ENCODE results near the gene ZDHHC8. TPM values are rescaled to one million over a fixed set of nuclear protein-coding genes. Genes with fewer than 3 reads are reported as not detected.

The ZDHHC8 gene
- total RNA-seq, 2 experiments from 2014 or later, result 57.9 to 66.3 TPM

- Mint-ChIP-seq H3K9me3 (ENCODE audit: low read depth) (no peaks in the 10 kb centered on the region), H3K36me3 (peaks cover 13% of the 10 kb centered on the region), H3K27me3 (no peaks in the 10 kb centered on the region), H3K4me3 (no peak overlapping the region), H3K4me1 (peaks cover 18% of the 10 kb centered on the region), H3K27ac (peak overlapping the region; percentile 41)
- CTCF ChIA-PET, result no interaction called here
- DNase-seq (no peak), ATAC-seq (no peak)
These were observed 26.0 kb upstream of the ZDHHC8 start for GRCh38 chr22:20105456-20106204.

DNA sequence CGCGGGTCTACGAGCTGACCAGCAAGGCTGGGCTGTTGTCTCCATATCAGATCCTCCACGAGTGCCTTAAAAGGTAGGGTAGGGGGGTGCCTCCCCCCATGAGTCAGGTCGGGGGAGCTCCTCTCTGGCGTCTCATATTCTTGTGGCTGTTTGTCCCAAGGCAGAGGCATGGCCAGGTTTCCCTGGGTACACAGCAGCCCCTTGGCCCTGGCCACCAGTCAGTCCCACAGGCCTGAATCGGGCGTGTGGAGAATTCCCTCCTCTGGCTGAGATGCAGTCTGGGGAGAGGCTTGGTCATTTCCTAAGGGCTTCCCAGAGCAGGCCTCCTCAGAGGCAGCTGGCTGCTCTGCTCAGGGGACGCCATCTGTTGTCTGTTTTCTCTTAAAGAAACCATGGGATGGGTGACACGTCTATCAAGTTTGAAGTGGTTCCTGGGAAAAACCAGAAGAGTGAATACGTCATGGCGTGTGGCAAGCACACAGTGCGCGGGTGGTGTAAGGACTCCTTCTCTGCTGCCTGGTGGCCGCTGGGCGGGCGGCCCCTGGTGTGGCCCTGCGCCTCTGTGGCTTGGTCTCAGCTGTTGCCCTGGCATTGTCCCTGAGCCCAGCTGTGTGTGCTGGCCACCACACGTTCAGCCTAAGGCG lies 25.3 kb upstream of the ZDHHC8 start:
- Mint-ChIP-seq H3K36me3 (peaks cover 16% of the 10 kb centered on the region), H3K4me1 (peaks cover 18% of the 10 kb centered on the region), H3K27ac (no peak overlapping the region), H3K27me3 (no peaks in the 10 kb centered on the region), H3K9me3 (ENCODE audit: low read depth) (no peaks in the 10 kb centered on the region), H3K4me3 (no peak overlapping the region)
- ATAC-seq (no peak), DNase-seq (no peak)
- CTCF ChIA-PET, result no interaction called here

GRCh38 chr22:20106849-20107237 lies 24.8 kb upstream of the ZDHHC8 start:
- H3K36me3 Mint-ChIP-seq, result peaks cover 15% of the 10 kb centered on the region
- CTCF ChIA-PET, result no interaction called here
- no peak overlapping the region for H3K4me3 Mint-ChIP-seq
- ATAC-seq (no peak), DNase-seq (no peak)
- no peaks in the 10 kb centered on the region for H3K27me3 Mint-ChIP-seq
- no peak overlapping the region for H3K27ac Mint-ChIP-seq
- H3K4me1 Mint-ChIP-seq, result peaks cover 19% of the 10 kb centered on the region
- H3K9me3 Mint-ChIP-seq (ENCODE audit: low read depth), result no peaks in the 10 kb centered on the region

GRCh38 chr22:20107471-20107901 lies 24.1 kb upstream of the ZDHHC8 start:
- H3K27ac Mint-ChIP-seq, result peak overlapping the region; percentile 69
- ATAC-seq (no peak), DNase-seq (no peak)
- H3K4me1 Mint-ChIP-seq, result peaks cover 20% of the 10 kb centered on the region
- H3K4me3 Mint-ChIP-seq, result no peak overlapping the region
- CTCF ChIA-PET, result no interaction called here
- no peaks in the 10 kb centered on the region for H3K9me3 Mint-ChIP-seq (ENCODE audit: low read depth)
- no peaks in the 10 kb centered on the region for H3K27me3 Mint-ChIP-seq
- peaks cover 13% of the 10 kb centered on the region for H3K36me3 Mint-ChIP-seq

DNA sequence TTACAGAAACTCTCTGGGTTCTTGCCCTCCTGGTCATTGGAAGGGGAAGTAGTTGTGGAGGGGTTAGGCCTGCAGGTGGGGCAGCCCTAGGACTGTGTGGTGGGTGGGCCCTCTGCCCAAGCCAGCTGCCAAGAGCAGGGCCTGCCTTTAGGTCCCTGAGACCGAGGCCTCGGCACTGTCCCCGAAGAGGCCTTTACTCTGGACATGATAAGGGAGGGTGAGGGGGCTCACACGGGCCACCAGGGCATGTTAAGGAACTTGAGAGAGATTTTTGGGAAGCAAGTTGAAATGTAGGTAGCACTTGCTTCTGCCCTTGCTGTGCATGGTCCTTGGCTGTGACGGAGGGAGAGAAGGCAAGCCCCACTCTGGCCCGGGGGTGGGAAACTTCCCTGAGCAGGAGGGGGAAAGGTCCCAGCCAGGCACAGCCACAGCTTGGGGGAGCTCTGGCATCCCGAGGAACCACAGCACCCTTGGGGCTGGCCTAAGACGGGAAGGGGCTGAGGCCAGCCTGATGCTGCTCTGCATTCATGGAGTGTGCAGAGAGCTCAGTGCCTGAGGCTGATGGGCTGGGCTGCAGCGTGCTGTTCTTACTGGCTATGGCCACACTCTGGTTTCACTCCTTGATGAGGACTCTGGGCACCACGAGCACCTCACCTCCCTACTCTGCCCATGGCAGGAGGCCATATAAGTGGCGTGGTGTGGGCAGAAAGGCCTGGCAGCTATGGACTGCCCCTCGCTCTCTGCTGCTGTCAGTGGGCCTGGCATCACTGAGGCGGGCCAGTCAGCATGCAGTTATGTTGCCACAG lies 23.4 kb upstream of the ZDHHC8 start:
- Mint-ChIP-seq H3K27ac (peak overlapping the region; percentile 69), H3K9me3 (ENCODE audit: low read depth) (no peaks in the 10 kb centered on the region), H3K36me3 (peaks cover 11% of the 10 kb centered on the region), H3K4me1 (peaks cover 23% of the 10 kb centered on the region), H3K4me3 (no peak overlapping the region), H3K27me3 (no peaks in the 10 kb centered on the region)
- ATAC-seq (no peak), DNase-seq (no peak)
- CTCF ChIA-PET, result interaction anchor here (1.2 kb wide), 1 partner anchor 22 kb away, joined by 4 read pairs; no protein-coding TSS in a partner anchor

GRCh38 chr22:20108757-20109230 lies 22.8 kb upstream of the ZDHHC8 start:
- Mint-ChIP-seq H3K4me3 (no peak overlapping the region), H3K27me3 (no peaks in the 10 kb centered on the region), H3K9me3 (ENCODE audit: low read depth) (no peaks in the 10 kb centered on the region)

DNA sequence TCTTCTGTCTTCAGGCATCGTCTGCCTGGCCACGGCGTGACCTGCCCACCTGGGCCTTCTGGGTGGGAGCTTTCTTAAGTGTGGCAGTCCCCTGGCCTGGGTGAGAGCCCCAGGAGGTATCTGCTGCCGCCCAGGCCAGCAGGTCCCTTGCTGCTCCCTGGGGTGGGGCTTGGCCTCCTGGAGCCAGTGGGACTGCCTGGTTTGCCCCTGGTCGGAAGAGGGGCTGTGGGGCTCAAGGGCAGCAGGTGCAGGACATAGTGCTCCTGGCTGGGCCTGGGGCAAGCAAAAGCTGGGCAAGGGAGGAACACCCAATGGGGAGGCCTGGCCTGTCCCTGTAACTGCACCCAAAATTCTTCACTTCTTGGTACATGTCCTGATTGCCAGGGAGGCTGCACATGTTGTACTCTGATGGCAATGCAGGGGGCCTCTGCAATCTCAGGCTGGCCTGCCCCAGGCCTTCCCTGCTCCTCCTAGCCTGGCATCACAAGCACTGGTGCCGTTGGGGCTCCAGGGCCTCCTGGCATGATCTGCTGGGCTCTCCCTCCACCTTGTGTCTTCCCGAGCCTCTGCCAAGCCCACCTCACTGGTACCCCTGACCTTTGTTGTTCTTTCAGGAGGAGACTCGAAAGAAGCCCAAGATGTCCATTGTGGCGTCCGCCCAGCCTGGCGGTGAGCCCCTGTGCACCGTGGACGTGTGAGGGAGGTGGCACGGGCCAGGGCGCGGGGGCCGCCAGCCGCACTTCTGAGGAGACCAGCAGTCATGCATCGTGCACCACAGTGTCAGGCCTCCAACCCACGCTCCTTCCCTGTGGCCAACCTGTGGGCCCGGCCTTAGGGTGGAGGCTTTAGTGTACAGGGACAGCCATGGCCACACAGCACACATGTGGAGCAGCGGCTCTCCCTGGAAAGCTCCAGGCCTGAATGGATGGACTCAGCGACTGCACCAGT lies 21.9 kb upstream of the ZDHHC8 start:
- ATAC-seq (no peak), DNase-seq (no peak)
- Mint-ChIP-seq H3K9me3 (ENCODE audit: low read depth) (no peaks in the 10 kb centered on the region), H3K4me1 (peaks cover 32% of the 10 kb centered on the region), H3K4me3 (no peak overlapping the region), H3K27me3 (no peaks in the 10 kb centered on the region), H3K27ac (peak overlapping the region; percentile 9), H3K36me3 (peaks cover 12% of the 10 kb centered on the region)
- CTCF ChIA-PET, result interaction anchor here (1.1 to 2.3 kb wide), 7 partner anchors 13 to 162 kb away, joined by 3 to 19 read pairs (median 3); no protein-coding TSS in a partner anchor

More at GRCh38 chr22:20108757-20109230, 22.8 kb upstream of the ZDHHC8 start:
- ATAC-seq (no peak), DNase-seq (no peak)
- Mint-ChIP-seq H3K4me1 (peaks cover 24% of the 10 kb centered on the region), H3K27ac (peak overlapping the region; percentile 52), H3K36me3 (peaks cover 8% of the 10 kb centered on the region)
- CTCF ChIA-PET, result interaction anchor here (1.2 to 1.3 kb wide), 2 partner anchors 23 to 161 kb away, joined by 3 to 4 read pairs; no protein-coding TSS in a partner anchor

- CTCF ChIA-PET, result interaction anchor here (0.7 to 2.9 kb wide), 14 partner anchors 9 to 163 kb away, joined by 3 to 21 read pairs (median 4); no protein-coding TSS in a partner anchor
- peaks cover 18% of the 10 kb centered on the region for H3K36me3 Mint-ChIP-seq
These were observed 21.1 kb upstream of the ZDHHC8 start for GRCh38 chr22:20110359-20110985.

DNA sequence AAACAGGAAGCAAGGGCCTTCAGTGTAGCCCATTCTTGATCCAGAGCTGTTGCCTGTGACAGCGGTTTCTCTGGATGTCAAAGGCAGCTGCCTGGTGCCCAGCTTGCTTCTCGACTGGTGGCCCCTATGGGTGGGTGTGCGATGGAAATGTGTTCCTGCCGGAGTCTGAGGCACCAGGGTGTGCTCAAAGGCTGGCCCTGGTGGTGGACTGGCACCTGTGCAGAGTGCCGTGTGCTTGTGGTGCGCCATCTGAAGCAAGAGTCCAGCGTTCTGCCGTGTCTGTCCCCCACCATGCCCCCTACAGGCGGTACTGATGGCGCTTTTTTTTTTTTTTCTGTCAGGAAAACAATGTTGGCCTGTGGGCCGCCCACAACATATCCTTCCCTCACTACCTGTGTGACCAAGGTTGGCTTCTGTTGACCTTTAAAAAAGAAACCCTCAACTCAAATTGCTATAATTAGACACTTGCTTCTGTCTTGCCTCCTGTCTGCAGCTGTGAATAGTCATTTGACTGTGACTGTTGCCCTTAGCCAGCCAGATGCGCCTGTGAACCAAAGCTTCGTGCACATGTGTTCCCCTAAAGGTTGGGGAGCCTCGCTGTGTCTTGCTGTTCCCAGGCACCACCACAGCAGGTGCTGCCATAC lies 20.4 kb upstream of the ZDHHC8 start:
- CTCF ChIA-PET, result interaction anchor here (0.7 to 2.9 kb wide), 15 partner anchors 9 to 157 kb away, joined by 3 to 21 read pairs (median 5); no protein-coding TSS in a partner anchor
- DNase-seq, result peak; percentile 65
- Mint-ChIP-seq H3K36me3 (peaks cover 20% of the 10 kb centered on the region), H3K27me3 (no peaks in the 10 kb centered on the region), H3K9me3 (ENCODE audit: low read depth) (no peaks in the 10 kb centered on the region), H3K27ac (peak overlapping the region; percentile 82), H3K4me3 (no peak overlapping the region), H3K4me1 (peaks cover 43% of the 10 kb centered on the region)
- peak; percentile 70 for ATAC-seq

More at GRCh38 chr22:20110359-20110985, 21.1 kb upstream of the ZDHHC8 start:
- no peak for ATAC-seq
- Mint-ChIP-seq H3K27me3 (no peaks in the 10 kb centered on the region), H3K4me3 (no peak overlapping the region), H3K27ac (peak overlapping the region; percentile 82), H3K9me3 (ENCODE audit: low read depth) (no peaks in the 10 kb centered on the region), H3K4me1 (peaks cover 38% of the 10 kb centered on the region)
- no peak for DNase-seq

DNA sequence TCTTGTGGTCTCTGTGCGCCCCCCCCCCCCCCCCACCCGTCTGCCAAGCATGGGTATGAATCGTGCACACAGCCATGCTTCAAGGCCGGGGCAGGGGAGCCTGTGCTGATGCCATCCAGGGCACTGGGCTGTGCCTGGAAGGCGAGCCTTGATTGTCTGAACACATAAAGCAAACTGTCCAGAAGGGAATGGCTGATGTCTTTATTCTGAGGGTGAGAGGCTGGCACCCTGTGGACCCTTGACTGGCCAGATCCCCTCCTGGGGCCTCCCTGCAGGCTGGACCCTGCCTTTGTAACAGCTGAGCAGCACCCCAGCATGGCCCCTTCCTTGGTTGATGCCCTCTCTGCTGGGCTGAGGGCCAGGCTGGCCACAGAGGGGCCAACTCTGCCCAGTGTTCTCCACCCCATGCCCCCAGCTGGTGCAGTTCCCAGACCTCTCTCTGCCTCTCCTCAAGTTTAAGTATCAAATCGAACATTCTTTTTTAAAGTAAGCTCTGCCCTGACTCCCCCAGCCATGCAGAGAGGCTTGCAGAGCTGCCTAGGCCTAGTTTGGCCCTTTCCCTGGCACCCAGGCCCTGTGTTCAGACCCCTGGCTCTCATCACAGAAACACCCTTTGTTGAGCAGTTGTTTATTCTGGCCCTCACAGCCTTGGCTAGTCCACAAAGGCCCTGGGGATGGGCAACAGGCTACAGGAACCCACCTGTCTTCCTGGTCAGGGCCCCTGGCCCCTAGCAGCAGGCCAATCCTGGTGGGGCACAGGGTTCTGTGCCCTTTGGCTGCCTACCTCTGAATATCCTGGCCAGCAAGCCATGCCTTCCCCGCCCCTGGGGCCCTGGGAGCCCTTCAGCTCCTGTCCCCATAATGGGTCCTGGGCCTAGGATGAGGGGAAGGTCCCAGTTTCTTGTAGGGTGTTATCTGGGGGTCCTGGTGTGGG lies 19.6 kb upstream of the ZDHHC8 start:
- Mint-ChIP-seq H3K27me3 (no peaks in the 10 kb centered on the region), H3K36me3 (peaks cover 22% of the 10 kb centered on the region), H3K27ac (peak overlapping the region; percentile 70), H3K9me3 (ENCODE audit: low read depth) (no peaks in the 10 kb centered on the region), H3K4me3 (peak overlapping the region; percentile 39), H3K4me1 (peaks cover 46% of the 10 kb centered on the region)
- DNase-seq (no peak), ATAC-seq (peak; percentile 9)
- CTCF ChIA-PET, result interaction anchor here (0.7 to 2.9 kb wide), 11 partner anchors 10 to 158 kb away, joined by 4 to 21 read pairs (median 6); no protein-coding TSS in a partner anchor
